GM19438 (cell line): ENCODE data around the gene ARHGAP33.

Experiments
- ATAC-seq: cut with Tn5 transposase; IDR thresholded peaks from one replicate; pipeline ENCODE4 v1.9.1; 2021; ENCODE audit warnings: low read depth; ENCODE audit not compliant: unreplicated experiment

ARHGAP33 gene

GRCh38 chr19:35775298-35776101, at the start of gene ARHGAP33:
TSS of gene ARHGAP33 (plus strand) at chr19:35775564. CDS start at chr19:35775659, 95 bp downstream.
- ATAC-seq = peak; percentile 89

- no peak for ATAC-seq
Observed at GRCh38 chr19:35727053-35727955, 48.1 kb upstream of the ARHGAP33 start.

DNA sequence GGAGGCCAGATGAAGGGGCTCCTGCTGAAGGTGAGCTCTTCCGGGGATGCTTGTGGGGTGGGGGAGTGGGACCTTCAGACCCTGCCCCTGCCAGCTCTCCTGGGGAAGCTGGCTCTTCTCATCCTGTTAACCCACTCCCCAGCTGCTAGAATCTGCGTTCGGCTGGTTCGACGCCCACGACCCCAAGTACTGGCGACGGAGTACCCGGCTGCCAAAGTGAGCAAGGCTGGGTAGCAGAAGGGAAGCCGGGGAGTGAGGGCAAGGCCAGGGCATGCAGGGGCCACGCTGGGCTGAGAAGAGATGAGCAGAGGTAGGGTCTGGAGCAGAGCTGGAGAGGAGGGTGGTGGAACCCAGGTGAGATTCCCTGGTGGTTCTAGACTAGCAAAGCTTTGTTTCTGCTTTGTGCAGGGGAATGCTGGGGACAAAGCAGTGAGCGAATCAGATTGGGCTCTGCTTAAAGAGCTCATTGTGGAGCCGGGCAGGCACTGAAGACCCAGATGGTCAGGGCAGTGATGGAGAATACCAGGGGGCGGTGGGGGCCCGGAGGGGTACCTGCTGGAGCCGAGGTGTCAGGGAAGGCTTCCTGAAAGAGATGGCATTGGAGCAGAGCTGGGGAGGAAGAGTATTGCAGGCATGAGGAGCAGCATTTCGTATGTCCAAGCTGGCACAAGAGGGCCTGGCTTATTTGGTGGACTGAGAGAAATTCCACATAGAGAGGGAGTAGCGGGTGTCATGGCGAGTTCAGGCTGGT, 47.2 kb upstream of the ARHGAP33 start:
- ATAC-seq = no peak

GRCh38 chr19:35729021-35729420, 46.3 kb upstream of the ARHGAP33 start:
- ATAC-seq = no peak

GRCh38 chr19:35729763-35730162, 45.6 kb upstream of the ARHGAP33 start:
- ATAC-seq = no peak

DNA sequence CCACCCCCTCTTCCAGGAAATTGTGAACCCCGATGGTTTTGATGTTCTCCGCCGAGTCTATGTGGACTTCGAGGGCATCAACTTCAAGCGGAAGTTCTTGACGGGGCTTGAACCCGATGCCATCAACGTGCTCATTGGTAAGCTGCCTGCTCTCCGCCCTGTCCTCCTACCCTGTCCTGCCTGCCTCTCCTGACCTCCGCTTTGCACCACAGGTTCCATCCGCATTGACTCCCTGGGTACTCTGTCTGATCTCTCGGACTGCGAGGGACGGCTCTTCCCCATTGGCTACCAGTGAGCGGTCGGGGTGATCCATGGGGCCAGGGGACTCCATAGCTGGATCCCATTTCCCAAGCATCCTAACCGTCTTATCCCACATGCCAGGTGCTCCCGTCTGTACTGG, 45.0 kb upstream of the ARHGAP33 start:
- no peak for ATAC-seq

DNA sequence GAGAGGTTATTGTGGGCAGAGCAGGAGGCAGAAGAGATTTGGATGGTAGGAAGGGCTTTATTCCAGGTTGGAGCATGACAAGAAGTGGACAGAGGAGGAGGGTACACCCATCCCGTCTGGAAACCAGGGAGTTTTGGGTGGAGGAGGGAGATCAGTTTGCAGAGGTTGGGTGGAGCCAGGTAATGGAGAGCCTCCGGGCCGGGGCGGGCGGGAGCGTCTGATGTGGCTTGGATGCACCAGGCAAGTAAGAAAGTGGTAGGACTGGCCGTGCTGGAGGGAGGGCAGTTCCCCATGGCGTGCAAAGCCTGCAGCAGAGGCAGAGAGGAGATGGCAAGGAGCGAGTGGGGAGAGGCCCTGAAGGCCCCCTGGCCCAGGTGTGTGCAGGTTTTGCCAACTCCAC, 44.0 kb upstream of the ARHGAP33 start:
- ATAC-seq = no peak

- no peak for ATAC-seq
Observed at GRCh38 chr19:35731779-35732405, 43.5 kb upstream of the ARHGAP33 start.

DNA sequence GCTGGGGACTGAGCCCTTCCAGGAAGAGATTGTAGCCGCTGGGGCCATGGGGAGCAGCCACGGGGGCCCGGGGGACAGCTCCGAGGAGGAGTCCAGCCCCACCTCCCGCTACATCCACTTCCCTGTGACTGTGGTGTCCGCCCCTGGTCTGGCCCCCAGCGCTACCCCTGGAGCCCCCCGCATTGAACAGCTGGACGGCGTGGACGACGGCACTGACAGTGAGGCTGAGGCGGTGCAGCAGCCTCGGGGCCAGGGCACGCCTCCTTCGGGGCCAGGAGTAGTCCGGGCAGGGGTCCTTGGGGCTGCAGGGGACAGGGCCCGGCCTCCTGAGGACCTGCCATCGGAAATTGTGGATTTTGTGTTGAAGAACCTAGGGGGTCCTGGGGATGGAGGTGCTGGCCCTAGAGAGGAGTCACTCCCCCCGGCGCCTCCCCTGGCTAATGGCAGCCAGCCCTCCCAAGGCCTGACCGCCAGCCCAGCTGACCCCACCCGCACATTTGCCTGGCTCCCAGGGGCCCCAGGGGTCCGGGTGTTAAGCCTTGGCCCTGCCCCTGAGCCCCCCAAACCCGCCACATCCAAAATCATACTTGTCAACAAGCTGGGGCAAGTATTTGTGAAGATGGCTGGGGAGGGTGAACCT, 42.7 kb upstream of the ARHGAP33 start:
- no peak for ATAC-seq

DNA sequence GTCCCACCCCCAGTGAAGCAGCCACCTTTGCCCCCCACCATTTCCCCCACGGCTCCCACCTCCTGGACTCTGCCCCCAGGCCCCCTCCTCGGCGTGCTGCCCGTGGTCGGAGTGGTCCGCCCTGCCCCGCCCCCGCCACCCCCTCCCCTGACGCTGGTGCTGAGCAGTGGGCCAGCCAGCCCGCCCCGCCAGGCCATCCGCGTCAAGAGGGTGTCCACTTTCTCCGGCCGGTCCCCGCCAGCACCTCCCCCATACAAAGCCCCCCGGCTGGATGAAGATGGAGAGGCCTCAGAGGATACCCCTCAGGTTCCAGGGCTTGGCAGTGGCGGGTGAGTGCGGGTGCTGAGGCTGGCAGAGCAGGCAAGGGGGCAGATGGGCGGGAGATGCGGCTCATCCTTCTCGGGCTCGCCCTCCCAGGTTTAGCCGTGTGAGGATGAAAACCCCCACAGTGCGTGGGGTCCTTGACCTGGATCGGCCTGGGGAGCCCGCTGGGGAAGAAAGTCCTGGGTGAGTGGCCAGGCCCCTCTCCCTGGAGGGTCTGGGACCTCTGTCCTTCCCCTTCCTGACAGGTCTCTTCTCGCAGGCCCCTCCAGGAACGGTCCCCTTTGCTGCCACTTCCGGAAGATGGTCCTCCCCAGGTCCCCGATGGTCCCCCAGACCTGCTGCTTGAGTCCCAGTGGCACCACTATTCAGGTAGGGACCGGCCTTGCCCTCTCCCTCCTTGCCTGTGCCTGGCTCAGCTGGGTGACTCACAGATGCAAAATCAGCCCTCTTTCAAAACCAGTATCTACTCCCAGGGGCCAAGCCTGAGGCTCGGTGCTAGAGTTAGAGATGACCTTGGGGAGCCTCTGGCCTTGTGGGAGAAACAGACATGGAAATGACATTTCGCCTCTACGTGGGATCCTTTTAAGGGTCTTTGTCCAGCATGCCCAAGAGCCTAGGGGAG, 41.9 kb upstream of the ARHGAP33 start:
- no peak for ATAC-seq

DNA sequence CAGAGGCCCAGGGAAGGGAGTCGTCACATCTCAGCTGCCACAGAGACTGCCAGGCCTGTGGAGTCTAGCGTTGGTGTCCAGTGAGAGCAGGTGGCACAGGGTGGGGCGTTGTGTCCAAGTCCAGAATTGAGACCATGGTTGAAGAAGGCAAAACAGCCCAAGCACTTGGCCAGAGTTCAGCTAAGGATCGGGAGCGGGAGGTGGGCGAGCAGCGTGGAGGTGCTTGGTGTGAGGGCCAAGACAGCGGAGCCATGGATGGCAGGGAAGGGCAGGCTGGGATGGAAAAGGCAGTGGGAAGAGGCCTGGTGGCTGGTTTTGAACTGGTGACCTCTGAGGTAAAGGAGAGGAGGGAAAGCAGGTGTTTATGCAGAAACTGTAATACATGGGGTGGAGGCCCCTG, 41.1 kb upstream of the ARHGAP33 start:
- ATAC-seq = no peak

- no peak for ATAC-seq
Observed at GRCh38 chr19:35734889-35735288, 40.5 kb upstream of the ARHGAP33 start.

DNA sequence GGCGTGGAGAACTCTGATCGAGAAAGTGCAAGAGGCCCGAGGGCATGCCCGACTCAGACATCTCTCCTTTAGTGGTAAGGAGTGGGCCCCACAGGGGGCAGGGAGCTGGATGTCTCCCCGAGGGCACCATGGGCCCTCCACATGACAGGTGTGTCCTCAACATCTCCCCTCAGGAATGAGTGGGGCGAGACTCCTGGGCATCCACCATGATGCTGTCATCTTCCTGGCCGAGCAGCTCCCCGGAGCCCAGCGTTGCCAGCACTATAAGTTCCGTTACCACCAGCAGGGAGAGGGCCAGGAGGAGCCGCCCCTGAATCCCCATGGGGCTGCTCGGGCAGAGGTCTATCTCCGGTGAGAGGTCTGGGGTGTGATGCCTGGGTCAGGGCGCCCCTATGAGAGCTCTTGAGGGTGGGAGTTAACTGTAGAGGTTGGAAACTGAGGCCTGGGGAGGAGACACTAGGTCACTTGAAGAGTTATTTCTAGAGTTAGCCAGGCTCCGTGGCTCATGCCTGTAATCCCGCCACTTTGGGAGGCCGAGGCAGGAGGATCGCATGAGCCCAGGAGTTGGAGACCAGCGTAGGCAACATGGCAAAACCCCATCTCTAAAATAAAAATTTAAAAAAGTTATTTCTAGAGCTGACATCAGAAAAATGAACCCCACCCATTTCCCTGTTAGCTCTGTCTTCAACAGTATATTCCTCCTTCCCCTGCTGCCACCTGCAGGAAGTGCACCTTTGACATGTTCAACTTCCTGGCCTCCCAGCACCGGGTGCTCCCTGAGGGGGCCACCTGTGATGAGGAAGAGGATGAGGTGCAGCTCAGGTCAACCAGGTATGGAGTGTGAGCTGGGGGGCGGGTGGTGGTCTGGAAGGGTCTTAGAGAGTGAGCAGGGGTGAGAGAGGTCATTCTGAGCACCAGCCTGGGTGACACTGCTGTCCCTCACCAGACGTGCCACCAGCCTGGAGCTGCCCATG, 38.2 kb upstream of the ARHGAP33 start:
- no peak for ATAC-seq

DNA sequence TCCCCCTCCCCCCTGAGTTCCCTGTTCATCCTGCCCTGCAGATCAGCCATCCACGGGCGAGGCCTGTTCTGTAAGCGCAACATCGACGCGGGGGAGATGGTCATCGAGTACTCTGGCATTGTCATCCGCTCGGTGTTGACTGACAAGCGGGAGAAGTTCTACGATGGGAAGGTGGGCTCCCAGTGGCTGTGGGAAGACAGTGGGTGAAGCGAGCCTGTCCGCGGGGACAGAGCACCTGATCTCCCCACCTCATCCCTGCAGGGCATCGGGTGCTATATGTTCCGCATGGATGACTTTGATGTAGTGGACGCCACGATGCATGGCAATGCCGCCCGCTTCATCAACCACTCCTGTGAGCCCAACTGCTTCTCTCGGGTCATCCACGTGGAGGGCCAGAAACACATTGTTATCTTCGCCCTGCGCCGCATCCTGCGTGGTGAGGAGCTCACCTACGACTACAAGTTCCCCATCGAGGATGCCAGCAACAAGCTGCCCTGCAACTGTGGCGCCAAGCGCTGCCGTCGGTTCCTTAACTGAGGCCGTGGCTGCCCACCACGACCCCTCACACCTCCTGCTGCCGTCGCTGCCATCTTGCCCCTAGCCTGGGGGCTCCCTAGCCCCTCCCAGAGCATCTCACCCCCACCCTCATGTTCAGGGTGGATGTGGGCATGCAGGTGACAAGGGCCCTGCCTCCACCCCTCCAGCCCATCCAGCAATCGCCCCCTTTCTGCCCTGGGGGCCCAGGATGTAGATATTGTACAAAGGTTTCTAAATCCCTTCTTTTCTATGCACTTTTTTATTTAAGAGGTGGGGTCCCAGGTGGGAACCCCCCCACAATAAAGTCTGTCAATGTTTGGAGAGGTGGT, 37.1 kb upstream of the ARHGAP33 start:
- ATAC-seq = no peak

GRCh38 chr19:35738887-35739229, 36.5 kb upstream of the ARHGAP33 start:
- no peak for ATAC-seq

GRCh38 chr19:35739275-35740107, 35.9 kb upstream of the ARHGAP33 start:
- ATAC-seq = no peak
